H9 (cell line): ENCODE measurements around the gene ODC1. TPM values are rescaled to one million over a fixed set of nuclear protein-coding genes. Genes with fewer than 3 reads are reported as not detected.
A peak's percentile ranks its signal among the peaks of the same experiment; 100 is the strongest.

Experiments
- DNase-seq: peaks from one replicate; pipeline ENCODE4 v3.0.0-alpha.2; 2017
- H2AFZ ChIP-seq: one replicate; pipeline ENCODE4 v1.6.1; 2013; ENCODE audit warnings: mild to moderate bottlenecking, low read length, control low read depth, moderate library complexity
- H2AK5ac ChIP-seq: 2 replicates; pipeline ENCODE4 v1.6.1; 2013; ENCODE audit warnings: low read length, control low read depth, mixed read lengths; ENCODE audit not compliant: insufficient read length
- H2BK120ac ChIP-seq: one replicate; pipeline ENCODE4 v1.6.1; 2013; ENCODE audit warnings: low read depth, mild to moderate bottlenecking, low read length, control low read depth, inconsistent platforms; ENCODE audit not compliant: poor library complexity, severe bottlenecking
- H2BK12ac ChIP-seq: 2 replicates; pipeline ENCODE4 v1.6.1; 2013; ENCODE audit warnings: low read length, control low read depth, mixed read lengths, low read depth; ENCODE audit not compliant: insufficient read length
- H2BK15ac ChIP-seq: 2 replicates; pipeline ENCODE4 v1.6.1; 2013; ENCODE audit warnings: low read depth, low read length, control low read depth
- H2BK20ac ChIP-seq: one replicate; pipeline ENCODE4 v1.6.1; 2013; ENCODE audit warnings: low read depth, mild to moderate bottlenecking, low read length, control low read depth, inconsistent platforms; ENCODE audit not compliant: poor library complexity, severe bottlenecking
- H2BK5ac ChIP-seq: 2 replicates; pipeline ENCODE4 v1.6.1; 2013; ENCODE audit warnings: low read length, control low read depth, mixed read lengths; ENCODE audit not compliant: insufficient read length
- H3K14ac ChIP-seq: 2 replicates; pipeline ENCODE4 v1.6.1; 2013; ENCODE audit warnings: low read length, control low read depth; ENCODE audit not compliant: insufficient read depth
- H3K18ac ChIP-seq: 2 replicates; pipeline ENCODE4 v1.6.1; 2013; ENCODE audit warnings: low read depth, mild to moderate bottlenecking, mixed read lengths, low read length, control low read depth; ENCODE audit not compliant: insufficient read length
- H3K23ac ChIP-seq: 2 replicates; pipeline ENCODE4 v1.6.1; 2013; ENCODE audit warnings: low read length, control low read depth, mixed read lengths, low read depth; ENCODE audit not compliant: insufficient read length
- H3K23me2 ChIP-seq: 2 replicates; pipeline ENCODE4 v1.6.1; 2013; ENCODE audit warnings: low read depth, mild to moderate bottlenecking, mixed read lengths, low read length, control low read depth; ENCODE audit not compliant: insufficient read length, poor library complexity, severe bottlenecking
- H3K27ac ChIP-seq: 2 replicates; pipeline ENCODE4 v1.5.1; 2013; ENCODE audit warnings: low read length, control low read depth, mixed read lengths, low read depth; ENCODE audit not compliant: insufficient read length
- H3K27me3 ChIP-seq: 2 replicates; pipeline ENCODE4 v1.6.1; 2013; ENCODE audit warnings: low read length, control low read depth, inconsistent platforms; ENCODE audit not compliant: insufficient read depth
- H3K4ac ChIP-seq: 2 replicates; pipeline ENCODE4 v1.6.1; 2013; ENCODE audit warnings: low read depth, mild to moderate bottlenecking, control low read depth, inconsistent platforms, low read length, moderate library complexity
- H3K4me1 ChIP-seq: 2 replicates; pipeline ENCODE4 v1.6.1; 2013; ENCODE audit warnings: low read length, control low read depth, inconsistent platforms; ENCODE audit not compliant: insufficient read depth
- H3K4me2 ChIP-seq: 2 replicates; pipeline ENCODE4 v1.6.1; 2013; ENCODE audit warnings: low read length, control low read depth, mixed read lengths; ENCODE audit not compliant: insufficient read length, insufficient read depth
- H3K56ac ChIP-seq: 2 replicates; pipeline ENCODE4 v1.6.1; 2013; ENCODE audit warnings: low read depth, mild to moderate bottlenecking, mixed read lengths, low read length, control low read depth; ENCODE audit not compliant: insufficient read length
- H3K79me1 ChIP-seq: 2 replicates; pipeline ENCODE4 v1.6.1; 2013; ENCODE audit warnings: low read depth, mild to moderate bottlenecking, moderate library complexity, low read length, control low read depth, inconsistent platforms; ENCODE audit not compliant: insufficient read depth, poor library complexity, severe bottlenecking
- H3K79me2 ChIP-seq: 2 replicates; pipeline ENCODE4 v1.6.1; 2013; ENCODE audit warnings: low read length, control low read depth, inconsistent platforms; ENCODE audit not compliant: insufficient read depth
- H3K9ac ChIP-seq: 2 replicates; pipeline ENCODE4 v1.6.1; 2013; ENCODE audit warnings: low read length, control low read depth, mixed read lengths; ENCODE audit not compliant: insufficient read length; ENCODE audit errors: extremely low read depth
- H3K9me3 ChIP-seq: one replicate; pipeline ENCODE4 v1.6.1; 2013; ENCODE audit warnings: low read depth, low read length, inconsistent platforms; ENCODE audit not compliant: control insufficient read depth
- H3T11ph ChIP-seq: one replicate; pipeline ENCODE4 v1.6.1; 2013; ENCODE audit warnings: mild to moderate bottlenecking, low read length, control low read depth, inconsistent platforms
- H4K20me1 ChIP-seq: one replicate; pipeline ENCODE4 v1.6.1; 2013; ENCODE audit not compliant: control insufficient read depth, insufficient read length, insufficient read depth
- H4K5ac ChIP-seq: 2 replicates; pipeline ENCODE4 v1.6.1; 2013; ENCODE audit warnings: low read depth, mild to moderate bottlenecking, mixed read lengths, low read length, control low read depth; ENCODE audit not compliant: insufficient read length
- H4K8ac ChIP-seq: replicated peaks from 2 replicates; pipeline ENCODE4 v1.6.1; 2013; ENCODE audit warnings: low read length, control low read depth, mixed read lengths, low read depth; ENCODE audit not compliant: insufficient read length
- H4K91ac ChIP-seq: 2 replicates; pipeline ENCODE4 v1.6.1; 2013; ENCODE audit warnings: low read depth, mild to moderate bottlenecking, moderate library complexity, mixed read lengths, low read length, control low read depth; ENCODE audit not compliant: insufficient read length
- H3K27ac Mint-ChIP-seq, 3 experiments: 2 replicates in 2 of 3; 3 replicates in 1 of 3; pipeline ENCODE4 v1.8.0; 2020 to 2021; ENCODE audit warnings: mixed read lengths in 3 of 3, mild to moderate bottlenecking in 1 of 3, moderate library complexity in 1 of 3
- H3K27me3 Mint-ChIP-seq: 2 replicates; pipeline ENCODE4 v1.8.0; 2021; ENCODE audit warnings: low read depth, mild to moderate bottlenecking, moderate library complexity, mixed read lengths
- H3K36me3 Mint-ChIP-seq, 3 experiments: 2 replicates in 2 of 3; 3 replicates in 1 of 3; pipeline ENCODE4 v1.8.0; 2020 to 2021; ENCODE audit warnings: low read depth in 3 of 3, mixed read lengths in 3 of 3; ENCODE audit not compliant: insufficient read depth in 1 of 3
- H3K4me1 Mint-ChIP-seq, 2 experiments: 2 replicates each; pipeline ENCODE4 v1.8.0; 2020; ENCODE audit warnings: mixed read lengths in 2 of 2
- H3K4me3 Mint-ChIP-seq, 2 experiments: 2 replicates in 1 of 2; 3 replicates in 1 of 2; pipeline ENCODE4 v1.8.0; 2020 to 2021; ENCODE audit warnings: mild to moderate bottlenecking in 2 of 2, mixed read lengths in 2 of 2, moderate library complexity in 1 of 2
- H3K9me3 Mint-ChIP-seq, 2 experiments: 2 replicates in 1 of 2; 3 replicates in 1 of 2; pipeline ENCODE4 v1.8.0; 2020; ENCODE audit warnings: mild to moderate bottlenecking in 2 of 2, mixed read lengths in 2 of 2, moderate library complexity in 1 of 2
- WGBS: extraction: QIAGEN DNeasy Blood & Tissue Kit; methylation state at CpG from one replicate; pipeline ENCODE4 v1.1.7; 2013; ENCODE audit warnings: missing lambda C conversion rate, low lambda C conversion rate, mixed read lengths; ENCODE audit not compliant: insufficient read length; ENCODE audit errors: extremely low coverage; 5-methylcytosine and 5-hydroxymethylcytosine counted together
- total RNA-seq: library from RNA; stranded (reverse); gene quantifications from 2 replicates; pipeline ENCODE4 v1.2.1, GENCODE V29; 2021
- TF ChIP-seq, protein P1 (sequence below): fragments of 200-600 bp; sonication (generic); conservative IDR thresholded peaks from 3 replicates; pipeline ENCODE4 v1.8.0; 2021; ENCODE audit warnings: antibody characterized with exemption, mild to moderate bottlenecking

ODC1 gene
- total RNA-seq, 1 experiment from 2014 or later: 48.3 TPM

DNA sequence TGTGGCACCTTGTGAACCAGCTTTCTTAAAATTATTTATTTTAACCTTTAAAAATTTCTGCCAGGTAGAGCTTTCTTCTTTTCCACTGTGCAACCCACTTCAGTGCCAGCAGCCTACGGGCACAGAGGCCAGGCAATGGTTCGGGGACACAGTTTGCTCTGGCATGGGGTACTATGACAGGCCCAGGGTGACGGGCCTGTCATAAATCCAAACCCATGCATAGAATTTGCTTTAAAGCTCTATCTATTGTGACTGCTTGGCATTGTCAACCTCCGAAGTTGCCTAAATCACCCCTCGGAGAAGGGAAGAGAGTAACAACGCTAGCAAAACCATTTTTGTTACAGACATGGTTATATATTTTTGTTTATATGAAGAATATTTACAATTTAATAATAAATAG is 1.5 kb downstream of the ODC1 start:
- no peaks in the 10 kb centered on the region for H3K79me1 ChIP-seq
- no peak overlapping the region for H2BK120ac ChIP-seq
- H3T11ph ChIP-seq: no peak overlapping the region
- H2BK15ac ChIP-seq: no peak overlapping the region
- H3K79me2 ChIP-seq: peaks cover 4% of the 10 kb centered on the region; the same call in 1 of the 2 replicates
- Mint-ChIP-seq H3K36me3 (peaks cover 27 to 34% (median 28%) of the 10 kb centered on the region in 3 experiments), H3K9me3 (no peaks in the 10 kb centered on the region), H3K27me3 (peaks cover 22% of the 10 kb centered on the region), H3K4me3 (peak overlapping the region; percentile 23 to 27; a peak in 2 of 5 replicates), H3K4me1 (peaks cover 14 to 22% of the 10 kb centered on the region in 2 experiments), H3K27ac (no peak overlapping the region)
- no peak overlapping the region for H3K18ac ChIP-seq
- H3K9me3 ChIP-seq: no peaks in the 10 kb centered on the region
- H4K8ac ChIP-seq: no peak overlapping the region
- H2AFZ ChIP-seq: no peak overlapping the region
- H3K4ac ChIP-seq: no peak overlapping the region
- no peaks in the 10 kb centered on the region; the same call in 1 of the 2 replicates for H3K4me1 ChIP-seq
- no peak for DNase-seq
- H4K5ac ChIP-seq: no peak overlapping the region
- no peak overlapping the region for H3K4me2 ChIP-seq
- H3K23me2 ChIP-seq: peaks cover 8% of the 10 kb centered on the region
- H2BK5ac ChIP-seq: no peak overlapping the region
- no peaks in the 10 kb centered on the region for H4K20me1 ChIP-seq
- H2BK12ac ChIP-seq: no peak overlapping the region
- no peak overlapping the region for H3K14ac ChIP-seq
- no CpG with 5 or more reads among the region's 6 CpGs for WGBS
- no peak overlapping the region for H3K27ac ChIP-seq
- no peak overlapping the region for H3K9ac ChIP-seq
- H3K27me3 ChIP-seq: peaks cover 3% of the 10 kb centered on the region; the same call in 1 of the 2 replicates
- no peak overlapping the region for H3K56ac ChIP-seq
- H3K23ac ChIP-seq: no peak overlapping the region
- H4K91ac ChIP-seq: no peak overlapping the region
- H2BK20ac ChIP-seq: no peak overlapping the region
- H2AK5ac ChIP-seq: no peak overlapping the region
- TF ChIP-seq, protein P1, sequence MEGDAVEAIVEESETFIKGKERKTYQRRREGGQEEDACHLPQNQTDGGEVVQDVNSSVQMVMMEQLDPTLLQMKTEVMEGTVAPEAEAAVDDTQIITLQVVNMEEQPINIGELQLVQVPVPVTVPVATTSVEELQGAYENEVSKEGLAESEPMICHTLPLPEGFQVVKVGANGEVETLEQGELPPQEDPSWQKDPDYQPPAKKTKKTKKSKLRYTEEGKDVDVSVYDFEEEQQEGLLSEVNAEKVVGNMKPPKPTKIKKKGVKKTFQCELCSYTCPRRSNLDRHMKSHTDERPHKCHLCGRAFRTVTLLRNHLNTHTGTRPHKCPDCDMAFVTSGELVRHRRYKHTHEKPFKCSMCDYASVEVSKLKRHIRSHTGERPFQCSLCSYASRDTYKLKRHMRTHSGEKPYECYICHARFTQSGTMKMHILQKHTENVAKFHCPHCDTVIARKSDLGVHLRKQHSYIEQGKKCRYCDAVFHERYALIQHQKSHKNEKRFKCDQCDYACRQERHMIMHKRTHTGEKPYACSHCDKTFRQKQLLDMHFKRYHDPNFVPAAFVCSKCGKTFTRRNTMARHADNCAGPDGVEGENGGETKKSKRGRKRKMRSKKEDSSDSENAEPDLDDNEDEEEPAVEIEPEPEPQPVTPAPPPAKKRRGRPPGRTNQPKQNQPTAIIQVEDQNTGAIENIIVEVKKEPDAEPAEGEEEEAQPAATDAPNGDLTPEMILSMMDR: no peak
